Kidney epithelial cell (primary cell): ENCODE data around the gene PM20D1. TPM values are rescaled to one million over a fixed set of nuclear protein-coding genes. Genes with fewer than 3 reads are reported as not detected.
A peak's percentile ranks its signal among the peaks of the same experiment; 100 is the strongest.
"Not testable (repeated sequence)": the region's sequence is repeated elsewhere in the genome, so short reads cannot be mapped to it uniquely, and the experiment has no call there.

Experiments used
- DNase-seq: peaks from one replicate; pipeline ENCODE4 v3.0.0-alpha.2; 2010; ENCODE audit warnings: low read depth
- H3K27me3 ChIP-seq: 2 replicates; pipeline ENCODE4 v1.6.0; 2011; ENCODE audit warnings: low read length; ENCODE audit not compliant: control insufficient read depth, insufficient read depth
- H3K36me3 ChIP-seq: 2 replicates; pipeline ENCODE4 v1.5.1; 2011; ENCODE audit warnings: low read length; ENCODE audit not compliant: control insufficient read depth, insufficient read depth
- H3K4me3 ChIP-seq: 2 replicates; pipeline ENCODE4 v1.5.1; 2011; ENCODE audit warnings: low read depth, mild to moderate bottlenecking, control low read depth, low read length
- total RNA-seq: library from RNA; depleted of rRNA; stranded (reverse); fragments of >200 nt; gene quantifications from 2 replicates; pipeline ENCODE4 v1.2.3, GENCODE V29; 2015
- TF ChIP-seq, protein P1 (sequence below): IDR thresholded peaks from 2 replicates; pipeline ENCODE4 v1.5.1; 2011; ENCODE audit warnings: mild to moderate bottlenecking, moderate library complexity, low read length, control low read depth, inconsistent platforms; ENCODE audit not compliant: insufficient read depth, poor library complexity, severe bottlenecking

Gene PM20D1, protein sequence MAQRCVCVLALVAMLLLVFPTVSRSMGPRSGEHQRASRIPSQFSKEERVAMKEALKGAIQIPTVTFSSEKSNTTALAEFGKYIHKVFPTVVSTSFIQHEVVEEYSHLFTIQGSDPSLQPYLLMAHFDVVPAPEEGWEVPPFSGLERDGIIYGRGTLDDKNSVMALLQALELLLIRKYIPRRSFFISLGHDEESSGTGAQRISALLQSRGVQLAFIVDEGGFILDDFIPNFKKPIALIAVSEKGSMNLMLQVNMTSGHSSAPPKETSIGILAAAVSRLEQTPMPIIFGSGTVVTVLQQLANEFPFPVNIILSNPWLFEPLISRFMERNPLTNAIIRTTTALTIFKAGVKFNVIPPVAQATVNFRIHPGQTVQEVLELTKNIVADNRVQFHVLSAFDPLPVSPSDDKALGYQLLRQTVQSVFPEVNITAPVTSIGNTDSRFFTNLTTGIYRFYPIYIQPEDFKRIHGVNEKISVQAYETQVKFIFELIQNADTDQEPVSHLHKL
- 0.04 and 1.8 TPM in 2 replicates for total RNA-seq

DNA sequence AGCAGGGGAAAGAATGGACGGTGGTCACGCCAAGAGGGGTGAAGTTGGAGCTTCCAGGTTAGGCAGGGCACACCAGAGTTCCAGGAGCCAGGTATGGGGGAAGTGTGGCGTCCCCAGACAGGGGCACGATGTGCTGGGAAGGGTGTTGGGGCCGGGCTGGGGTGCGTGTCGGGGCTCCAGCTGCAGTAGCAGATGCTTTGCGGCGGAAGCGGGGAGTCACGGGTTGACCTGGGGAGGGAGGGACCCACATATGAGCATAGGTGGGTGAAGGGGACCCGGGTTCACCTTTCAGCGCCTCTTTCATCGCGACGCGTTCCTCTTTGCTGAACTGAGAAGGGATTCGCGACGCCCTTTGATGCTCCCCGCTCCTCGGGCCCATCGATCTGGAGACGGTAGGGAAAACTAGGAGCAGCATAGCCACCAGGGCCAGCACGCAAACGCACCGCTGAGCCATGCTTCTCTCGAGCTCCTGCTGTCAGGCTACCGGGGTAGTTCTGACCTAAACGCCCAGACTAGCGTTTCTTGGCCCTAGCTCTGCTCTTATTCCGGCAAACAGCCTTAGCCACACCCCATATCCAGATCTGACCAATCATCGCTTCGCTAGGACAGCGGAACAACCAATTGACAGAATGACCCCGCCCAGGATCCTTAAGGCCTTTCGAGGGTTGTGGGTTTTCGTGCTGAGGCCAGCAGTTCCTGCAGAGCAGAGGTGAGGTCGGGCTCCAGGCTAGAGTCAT, at the start of gene PM20D1:
PM20D1 (minus strand) TSS at position 514 of the 737 bp plus-strand sequence; CDS start at position 454, 60 bp downstream.
- TF ChIP-seq, protein P1, sequence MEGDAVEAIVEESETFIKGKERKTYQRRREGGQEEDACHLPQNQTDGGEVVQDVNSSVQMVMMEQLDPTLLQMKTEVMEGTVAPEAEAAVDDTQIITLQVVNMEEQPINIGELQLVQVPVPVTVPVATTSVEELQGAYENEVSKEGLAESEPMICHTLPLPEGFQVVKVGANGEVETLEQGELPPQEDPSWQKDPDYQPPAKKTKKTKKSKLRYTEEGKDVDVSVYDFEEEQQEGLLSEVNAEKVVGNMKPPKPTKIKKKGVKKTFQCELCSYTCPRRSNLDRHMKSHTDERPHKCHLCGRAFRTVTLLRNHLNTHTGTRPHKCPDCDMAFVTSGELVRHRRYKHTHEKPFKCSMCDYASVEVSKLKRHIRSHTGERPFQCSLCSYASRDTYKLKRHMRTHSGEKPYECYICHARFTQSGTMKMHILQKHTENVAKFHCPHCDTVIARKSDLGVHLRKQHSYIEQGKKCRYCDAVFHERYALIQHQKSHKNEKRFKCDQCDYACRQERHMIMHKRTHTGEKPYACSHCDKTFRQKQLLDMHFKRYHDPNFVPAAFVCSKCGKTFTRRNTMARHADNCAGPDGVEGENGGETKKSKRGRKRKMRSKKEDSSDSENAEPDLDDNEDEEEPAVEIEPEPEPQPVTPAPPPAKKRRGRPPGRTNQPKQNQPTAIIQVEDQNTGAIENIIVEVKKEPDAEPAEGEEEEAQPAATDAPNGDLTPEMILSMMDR = no peak
- Histone ChIP-seq H3K4me3 (peak within 1 kb of the TSS; percentile 34), H3K36me3 (no peaks in the 10 kb centered on the region), H3K27me3 (peaks cover 6% of the 10 kb centered on the region)
- peak; percentile 87 for DNase-seq

DNA sequence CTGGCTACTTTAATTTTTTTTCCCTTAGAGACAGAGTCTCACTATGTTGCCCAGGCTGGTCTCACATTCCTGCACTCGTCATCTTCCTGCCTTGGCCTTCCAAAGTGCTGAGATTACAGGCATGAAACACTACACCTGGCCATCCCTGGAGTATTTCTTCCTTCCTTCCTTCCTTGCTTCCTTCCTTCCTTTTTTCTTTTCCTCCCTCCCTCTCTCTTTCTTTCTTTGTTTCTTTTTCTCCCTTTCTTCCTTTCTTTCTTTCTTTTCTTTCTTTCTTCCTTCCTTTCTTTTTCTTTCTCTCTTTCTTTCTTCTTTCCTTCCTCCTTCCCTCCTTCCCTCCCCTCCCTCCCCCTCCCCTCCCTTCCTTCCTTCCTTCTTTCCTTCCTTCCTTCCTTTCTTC, 46.4 kb upstream of the PM20D1 start:
- H3K4me3 ChIP-seq = no peak overlapping the region
- H3K27me3 ChIP-seq = no peaks in the 10 kb centered on the region
- TF ChIP-seq, protein P1 = no peak
- DNase-seq = no peak
- H3K36me3 ChIP-seq = no peaks in the 10 kb centered on the region

DNA sequence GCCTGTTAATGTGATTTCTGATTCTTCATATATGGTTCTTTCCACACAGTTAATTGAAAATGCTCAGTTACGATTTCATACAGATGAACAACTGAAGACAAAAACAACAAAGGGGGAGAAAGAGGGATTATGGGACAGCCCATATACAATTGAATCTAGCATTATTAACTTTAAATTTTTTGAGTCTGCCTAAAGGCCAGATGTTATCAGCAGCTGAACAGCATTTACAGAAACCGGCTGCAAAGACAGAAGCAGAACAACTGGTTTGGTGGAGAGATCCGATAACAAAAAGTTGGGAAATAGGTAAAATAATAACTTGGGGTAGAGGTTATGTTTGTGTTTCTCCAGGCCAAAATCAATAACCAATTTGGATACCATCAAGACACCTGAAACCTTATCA, 44.2 kb upstream of the PM20D1 start:
- H3K36me3 ChIP-seq, H3K4me3 ChIP-seq, H3K27me3 ChIP-seq, DNase-seq: not testable (repeated sequence)

DNA sequence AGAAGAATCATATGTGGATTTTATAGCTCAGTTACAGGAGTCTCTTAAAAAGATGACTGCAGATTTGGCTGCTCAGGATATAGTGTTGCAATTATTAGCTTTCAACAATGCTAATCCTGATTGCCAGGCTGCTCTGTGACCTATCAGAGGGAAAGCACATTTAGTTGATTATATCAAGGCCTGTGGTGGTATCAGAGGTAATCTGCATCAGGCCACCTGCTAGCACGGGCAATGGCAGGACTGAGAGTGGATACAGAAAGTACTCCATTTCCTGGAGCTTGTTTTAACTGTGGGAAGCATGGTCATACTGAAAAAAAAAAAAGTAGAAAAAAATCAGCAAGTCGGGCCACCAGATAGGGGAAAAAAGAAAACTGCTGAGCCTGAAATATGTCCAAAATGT, 42.2 kb upstream of the PM20D1 start:
- not testable (repeated sequence) for DNase-seq, H3K27me3 ChIP-seq, H3K36me3 ChIP-seq, H3K4me3 ChIP-seq

DNA sequence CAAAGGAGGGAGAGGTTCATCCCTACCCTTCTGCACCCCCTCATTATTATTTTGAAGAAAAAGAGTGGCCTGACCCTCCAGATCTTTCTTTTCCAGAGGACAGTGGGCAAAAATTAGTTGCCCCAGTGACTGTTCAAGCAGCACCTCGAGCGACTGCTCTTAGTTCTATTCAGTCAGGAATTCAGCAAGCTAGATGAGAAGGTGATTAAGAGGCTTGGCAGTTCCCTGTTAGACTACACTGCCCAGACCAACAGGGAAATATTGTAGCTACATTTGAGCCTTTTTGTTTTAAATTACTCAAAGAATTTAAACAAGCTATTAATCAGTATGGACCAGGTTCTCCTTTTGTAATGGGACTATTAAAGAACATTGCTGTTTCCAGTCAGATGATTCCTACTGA, 41.5 kb upstream of the PM20D1 start:
- not testable (repeated sequence) for H3K36me3 ChIP-seq, H3K4me3 ChIP-seq, DNase-seq, H3K27me3 ChIP-seq

DNA sequence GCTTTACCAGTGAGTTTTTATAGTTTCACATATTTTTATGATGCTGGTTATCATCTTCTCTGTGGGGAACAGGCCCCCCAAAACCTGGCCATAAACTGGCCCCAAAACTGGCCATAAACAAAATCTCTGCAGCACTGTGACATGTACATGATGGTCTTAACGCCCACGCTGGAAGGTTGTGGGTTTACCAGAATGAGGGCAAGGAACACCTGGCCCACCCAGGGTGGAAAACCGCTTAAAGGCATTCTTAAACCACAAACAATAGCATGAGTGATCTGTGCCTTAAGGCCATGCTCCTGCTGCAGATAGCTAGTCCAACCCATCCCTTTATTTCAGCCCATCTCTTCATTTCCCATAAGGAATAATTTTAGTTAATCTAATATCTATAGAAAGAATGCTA, 40.7 kb upstream of the PM20D1 start:
- H3K27me3 ChIP-seq, H3K4me3 ChIP-seq, H3K36me3 ChIP-seq, DNase-seq: not testable (repeated sequence)

DNA sequence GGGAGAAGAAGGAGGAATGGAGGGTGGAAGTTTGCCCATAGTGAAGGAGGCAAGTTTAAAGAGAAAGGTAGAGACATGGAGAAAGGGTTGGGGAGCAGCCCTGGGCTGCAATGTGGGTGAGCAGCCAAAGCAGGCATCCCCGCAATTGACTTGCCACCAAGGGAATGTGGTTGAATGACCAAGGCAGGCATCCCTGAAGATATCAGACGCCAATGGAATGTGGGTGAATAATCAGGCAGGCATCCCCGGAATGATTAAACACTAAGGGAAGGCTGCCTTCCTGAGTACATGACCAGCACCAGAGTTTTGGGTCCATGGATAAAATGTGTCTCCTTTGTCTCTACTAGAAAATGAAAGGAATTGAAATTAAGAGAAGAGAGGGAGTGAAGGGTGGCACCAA, 39.8 kb upstream of the PM20D1 start:
- not testable (repeated sequence) for H3K27me3 ChIP-seq, H3K36me3 ChIP-seq, H3K4me3 ChIP-seq
- peak; percentile 65 for DNase-seq

DNA sequence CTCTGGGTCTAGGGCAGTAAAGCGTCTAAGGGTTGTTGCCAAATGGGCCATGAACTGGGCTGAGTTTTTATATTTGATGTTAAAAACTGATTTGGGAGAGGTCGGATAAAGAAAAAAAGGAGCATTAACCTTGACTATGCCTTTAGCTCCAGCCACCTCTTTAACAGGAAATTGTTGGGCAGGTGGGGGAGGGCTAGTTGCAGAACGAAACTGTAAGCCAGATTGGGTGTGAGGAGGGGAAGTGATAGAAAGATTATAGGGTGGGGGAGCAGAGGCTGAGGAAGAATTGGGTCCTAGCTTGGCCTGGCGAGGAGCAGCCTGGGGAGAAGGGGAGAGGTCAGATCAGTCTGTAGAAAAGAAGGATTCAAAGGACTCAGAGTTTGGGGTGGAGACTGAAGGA, 39.1 kb upstream of the PM20D1 start:
- not testable (repeated sequence) for H3K27me3 ChIP-seq, DNase-seq, H3K4me3 ChIP-seq, H3K36me3 ChIP-seq

DNA sequence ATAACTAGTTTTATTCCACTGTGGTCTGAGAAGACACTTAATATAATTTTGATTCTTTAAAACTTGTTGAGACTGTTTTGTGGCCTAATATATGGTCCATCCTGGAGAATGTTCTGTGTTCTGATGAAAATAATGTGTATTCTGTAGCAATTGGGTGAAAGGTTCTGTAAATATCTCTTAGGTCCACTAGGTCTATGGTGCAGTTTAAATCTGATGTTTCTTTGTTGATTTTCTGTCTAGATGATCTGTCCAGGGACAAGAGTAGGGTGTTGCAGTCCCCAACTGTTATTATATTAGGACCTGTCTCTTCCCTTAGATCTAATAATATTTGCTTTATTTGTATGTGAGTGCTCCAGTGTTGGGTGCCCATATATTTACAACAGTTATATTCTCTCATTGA, 33.9 kb upstream of the PM20D1 start:
- H3K36me3 ChIP-seq = no peaks in the 10 kb centered on the region
- DNase-seq = no peak
- no peaks in the 10 kb centered on the region for H3K27me3 ChIP-seq
- H3K4me3 ChIP-seq = no peak overlapping the region
- TF ChIP-seq, protein P1 = no peak
